Loucy (cell line): ENCODE results near the gene TFDP1.

ENCODE experiments used
- H2AFZ ChIP-seq: fragments of 200-600 bp; sonication (generic); 2 replicates; pipeline ENCODE4 v1.6.0; 2016; ENCODE audit warnings: antibody characterized with exemption, mild to moderate bottlenecking, low read length, moderate library complexity
- H3F3A ChIP-seq: fragments of 200-600 bp; 2 replicates; pipeline ENCODE4 v1.6.0; 2016; ENCODE audit warnings: antibody characterized with exemption, low read depth, mild to moderate bottlenecking
- H3K27me3 ChIP-seq: fragments of 200-600 bp; sonication (generic); 2 replicates; pipeline ENCODE4 v1.6.1; 2014; ENCODE audit warnings: low read length, mild to moderate bottlenecking; ENCODE audit not compliant: insufficient read depth, poor library complexity, severe bottlenecking
- H3K36me3 ChIP-seq: fragments of 200-600 bp; sonication (generic); 2 replicates; pipeline ENCODE4 v1.6.1; 2016; ENCODE audit warnings: low read length; ENCODE audit not compliant: insufficient read depth
- H3K4me1 ChIP-seq: fragments of 200-600 bp; sonication (generic); 2 replicates; pipeline ENCODE4 v1.5.1; 2014; ENCODE audit warnings: low read length, mild to moderate bottlenecking; ENCODE audit not compliant: insufficient read depth, poor library complexity, severe bottlenecking
- H3K4me2 ChIP-seq: fragments of 200-600 bp; sonication (generic); 2 replicates; pipeline ENCODE4 v1.6.0; 2014; ENCODE audit warnings: antibody characterized with exemption, low read length, low read depth, mild to moderate bottlenecking; ENCODE audit not compliant: poor library complexity, severe bottlenecking
- H3K4me3 ChIP-seq: fragments of 200-600 bp; sonication (generic); 2 replicates; pipeline ENCODE4 v1.5.1; 2014; ENCODE audit warnings: low read length, mild to moderate bottlenecking, mixed read lengths; ENCODE audit not compliant: poor library complexity, severe bottlenecking
- H3K79me2 ChIP-seq: fragments of 200-600 bp; sonication (generic); 2 replicates; pipeline ENCODE4 v1.6.1; 2014; ENCODE audit warnings: low read length; ENCODE audit not compliant: insufficient read depth
- H3K9ac ChIP-seq: fragments of 200-600 bp; sonication (generic); 2 replicates; pipeline ENCODE4 v1.6.0; 2014; ENCODE audit warnings: mild to moderate bottlenecking, low read depth, low read length, moderate library complexity; ENCODE audit not compliant: poor library complexity, severe bottlenecking
- H3K9me2 ChIP-seq: fragments of 200-600 bp; sonication (generic); replicated peaks from 2 replicates; pipeline ENCODE4 v1.6.1; 2016; ENCODE audit warnings: low read depth, low read length, mixed read lengths
- H3K9me3 ChIP-seq: fragments of 200-600 bp; sonication (generic); 2 replicates; pipeline ENCODE4 v1.6.1; 2014; ENCODE audit warnings: mild to moderate bottlenecking, antibody characterized with exemption, low read length, low read depth; ENCODE audit not compliant: insufficient read depth
- H4K20me1 ChIP-seq: fragments of 200-600 bp; sonication (generic); 2 replicates; pipeline ENCODE4 v1.6.0; 2014; ENCODE audit warnings: antibody characterized with exemption, low read length, mild to moderate bottlenecking; ENCODE audit not compliant: insufficient read depth, poor library complexity, severe bottlenecking
- EZH2phosphoT487 ChIP-seq: fragments of 200-600 bp; IDR thresholded peaks from 2 replicates; pipeline ENCODE4 v1.6.1; 2018; ENCODE audit warnings: antibody characterized with exemption, mild to moderate bottlenecking, moderate library complexity, borderline replicate concordance
- TF ChIP-seq, protein P1 (sequence below): fragments of 200-600 bp; sonication (generic); conservative IDR thresholded peaks from 2 replicates; pipeline ENCODE4 v1.5.1; 2014; ENCODE audit warnings: mild to moderate bottlenecking, antibody characterized with exemption, low read length

Gene TFDP1, protein sequence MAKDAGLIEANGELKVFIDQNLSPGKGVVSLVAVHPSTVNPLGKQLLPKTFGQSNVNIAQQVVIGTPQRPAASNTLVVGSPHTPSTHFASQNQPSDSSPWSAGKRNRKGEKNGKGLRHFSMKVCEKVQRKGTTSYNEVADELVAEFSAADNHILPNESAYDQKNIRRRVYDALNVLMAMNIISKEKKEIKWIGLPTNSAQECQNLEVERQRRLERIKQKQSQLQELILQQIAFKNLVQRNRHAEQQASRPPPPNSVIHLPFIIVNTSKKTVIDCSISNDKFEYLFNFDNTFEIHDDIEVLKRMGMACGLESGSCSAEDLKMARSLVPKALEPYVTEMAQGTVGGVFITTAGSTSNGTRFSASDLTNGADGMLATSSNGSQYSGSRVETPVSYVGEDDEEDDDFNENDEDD

DNA sequence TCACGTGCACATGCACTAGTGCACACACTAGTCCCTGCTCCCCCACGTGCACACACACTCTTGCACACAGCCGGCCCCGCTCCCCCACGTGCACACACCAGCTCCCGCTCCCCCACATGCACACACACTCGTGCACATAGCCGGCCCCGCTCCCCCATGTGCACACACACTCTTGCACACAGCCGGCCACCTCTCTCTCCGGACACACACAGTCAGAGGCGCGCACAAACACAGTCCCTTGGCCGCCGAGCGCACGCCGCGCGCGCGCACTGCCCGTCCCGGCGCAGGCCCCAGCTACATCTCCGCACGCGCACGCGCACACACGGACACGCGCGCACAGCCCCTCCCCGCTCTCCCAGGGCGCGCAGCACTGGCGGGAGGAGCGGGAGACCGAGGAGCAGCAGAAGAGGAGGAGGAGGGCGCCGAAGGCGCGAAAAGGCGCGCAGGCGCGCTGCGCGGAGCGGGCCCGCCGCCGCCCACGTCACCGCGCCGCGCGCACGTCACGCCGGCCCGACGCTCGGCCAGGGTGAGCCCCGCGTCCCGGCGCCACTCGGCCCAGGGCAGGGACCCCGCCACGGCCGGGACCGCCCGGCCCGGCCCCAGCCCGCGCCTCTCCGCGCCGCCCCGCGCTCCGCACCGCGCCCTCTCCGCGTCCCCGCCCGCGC lies at the start of gene TFDP1:
Gene TFDP1, plus strand, starts transcription at position 549 of the 665 bp plus-strand sequence. CDS start 1,085 bp downstream, outside the sequence.
- no peak for TF ChIP-seq EZH2phosphoT487
- TF ChIP-seq, protein P1, sequence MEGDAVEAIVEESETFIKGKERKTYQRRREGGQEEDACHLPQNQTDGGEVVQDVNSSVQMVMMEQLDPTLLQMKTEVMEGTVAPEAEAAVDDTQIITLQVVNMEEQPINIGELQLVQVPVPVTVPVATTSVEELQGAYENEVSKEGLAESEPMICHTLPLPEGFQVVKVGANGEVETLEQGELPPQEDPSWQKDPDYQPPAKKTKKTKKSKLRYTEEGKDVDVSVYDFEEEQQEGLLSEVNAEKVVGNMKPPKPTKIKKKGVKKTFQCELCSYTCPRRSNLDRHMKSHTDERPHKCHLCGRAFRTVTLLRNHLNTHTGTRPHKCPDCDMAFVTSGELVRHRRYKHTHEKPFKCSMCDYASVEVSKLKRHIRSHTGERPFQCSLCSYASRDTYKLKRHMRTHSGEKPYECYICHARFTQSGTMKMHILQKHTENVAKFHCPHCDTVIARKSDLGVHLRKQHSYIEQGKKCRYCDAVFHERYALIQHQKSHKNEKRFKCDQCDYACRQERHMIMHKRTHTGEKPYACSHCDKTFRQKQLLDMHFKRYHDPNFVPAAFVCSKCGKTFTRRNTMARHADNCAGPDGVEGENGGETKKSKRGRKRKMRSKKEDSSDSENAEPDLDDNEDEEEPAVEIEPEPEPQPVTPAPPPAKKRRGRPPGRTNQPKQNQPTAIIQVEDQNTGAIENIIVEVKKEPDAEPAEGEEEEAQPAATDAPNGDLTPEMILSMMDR, result no peak
- no peak within 1 kb of the TSS for H3K4me3 ChIP-seq
- H3K9ac ChIP-seq, result no peak within 1 kb of the TSS
- peaks cover 8% of the 10 kb centered on the region for H3K4me1 ChIP-seq
- no peak within 1 kb of the TSS for H3K4me2 ChIP-seq
- H4K20me1 ChIP-seq, result no peaks in the 10 kb centered on the region
- no peaks in the 10 kb centered on the region for H3K36me3 ChIP-seq
- H2AFZ ChIP-seq, result no peak within 1 kb of the TSS
- H3K9me2 ChIP-seq, result no peaks in the 10 kb centered on the region
- H3K27me3 ChIP-seq, result peaks cover 15% of the 10 kb centered on the region
- no peaks in the 10 kb centered on the region for H3F3A ChIP-seq
- H3K79me2 ChIP-seq, result no peaks in the 10 kb centered on the region
- H3K9me3 ChIP-seq, result no peaks in the 10 kb centered on the region

DNA sequence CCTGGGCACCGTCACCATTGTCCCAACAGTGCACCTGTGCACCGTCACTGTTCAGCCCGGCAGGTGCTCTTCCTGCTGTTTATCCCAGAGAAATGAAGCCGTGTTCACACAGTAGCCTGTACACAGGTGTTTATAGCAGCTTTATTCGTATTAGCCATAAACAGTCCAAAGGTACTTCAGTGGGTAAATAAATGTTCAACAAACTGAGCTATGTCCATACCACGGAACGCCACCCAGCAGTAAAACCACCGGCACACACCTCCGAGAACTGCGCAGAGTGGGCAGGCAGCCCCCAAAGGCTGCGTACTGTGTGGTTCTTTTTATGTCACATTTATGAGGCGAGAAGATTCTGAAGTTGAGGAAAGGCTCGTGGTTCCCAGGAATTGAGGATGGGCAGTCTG lies 49.2 kb upstream of the TFDP1 start:
- Histone ChIP-seq H3K79me2 (no peaks in the 10 kb centered on the region), H2AFZ (no peak overlapping the region), H3F3A (no peaks in the 10 kb centered on the region), H3K9ac (no peak overlapping the region), H3K9me2 (no peaks in the 10 kb centered on the region), H3K4me3 (no peak overlapping the region), H4K20me1 (no peaks in the 10 kb centered on the region), H3K4me2 (no peak overlapping the region), H3K4me1 (no peaks in the 10 kb centered on the region), H3K27me3 (no peaks in the 10 kb centered on the region), H3K36me3 (peaks cover 16% of the 10 kb centered on the region; the same call in 1 of the 2 replicates), H3K9me3 (no peaks in the 10 kb centered on the region)
- TF ChIP-seq EZH2phosphoT487, result no peak
- TF ChIP-seq, protein P1, result no peak

DNA sequence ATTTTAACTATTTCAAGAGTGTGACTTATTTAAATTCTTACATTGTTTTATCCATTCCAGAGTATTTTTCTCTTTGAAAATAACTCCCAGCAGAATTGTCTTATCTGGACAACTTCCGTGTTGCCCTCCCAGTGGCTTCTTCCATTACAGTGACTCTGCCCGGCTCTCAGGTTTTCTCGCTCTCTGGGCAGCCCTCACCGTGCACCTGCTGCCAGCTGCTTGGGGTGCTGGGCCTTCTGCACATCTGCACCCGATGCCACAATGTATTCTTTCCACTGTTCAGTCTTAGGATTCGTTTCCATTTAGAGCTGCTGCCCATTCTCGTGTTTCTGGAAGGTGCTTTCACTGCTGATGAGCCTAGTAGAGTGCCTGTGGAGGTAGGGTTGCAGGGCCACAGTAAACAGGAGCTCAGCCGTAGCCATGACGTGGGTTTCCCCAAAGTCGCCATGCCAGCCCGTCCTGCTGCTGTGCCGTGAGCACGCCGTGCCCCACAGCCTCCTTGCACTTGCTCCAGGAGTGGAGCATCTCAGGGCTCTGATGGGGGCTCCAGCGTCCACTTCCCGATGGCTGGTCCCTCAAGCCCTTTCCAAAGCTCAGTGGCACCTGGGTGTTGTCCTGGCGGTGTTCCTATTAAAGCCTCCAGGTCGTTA lies 48.0 kb upstream of the TFDP1 start:
- Histone ChIP-seq H3K4me1 (no peaks in the 10 kb centered on the region), H3K36me3 (peaks cover 8% of the 10 kb centered on the region; the same call in 1 of the 2 replicates)

More for the DNA sequence above, 48.0 kb upstream of the TFDP1 start:
- no peaks in the 10 kb centered on the region for H3F3A ChIP-seq
- H3K9me2 ChIP-seq, result no peaks in the 10 kb centered on the region
- no peaks in the 10 kb centered on the region for H3K27me3 ChIP-seq
- H2AFZ ChIP-seq, result no peak overlapping the region
- no peak for TF ChIP-seq EZH2phosphoT487
- TF ChIP-seq, protein P1, result no peak
- H3K9me3 ChIP-seq, result no peaks in the 10 kb centered on the region
- no peaks in the 10 kb centered on the region for H4K20me1 ChIP-seq
- no peak overlapping the region for H3K4me2 ChIP-seq
- H3K4me3 ChIP-seq, result no peak overlapping the region
- H3K9ac ChIP-seq, result no peak overlapping the region
- no peaks in the 10 kb centered on the region for H3K79me2 ChIP-seq
